T-helper 1 cell treated with Interleukin-12 subunit alpha and Interleukin-12 subunit beta and Interleukin-4 antibody, amounts not matched to agents 30 ng/mL and 1 ng/mL, for 36 hours (primary cell): Measurements from ENCODE around the gene NRP1. TPM values are rescaled to one million over a fixed set of nuclear protein-coding genes. Genes with fewer than 3 reads are reported as not detected.
"Not testable (repeated sequence)": the region's sequence is repeated elsewhere in the genome, so short reads cannot be mapped to it uniquely, and the experiment has no call there.

ENCODE experiments used
- intact Hi-C: fragments of 100-400 bp; cut with micrococcal nuclease; formaldehyde crosslinking; loops from one replicate; pipeline ENCODE4 v1.15.1; 2024
- total RNA-seq: library from RNA; stranded (reverse); gene quantifications from 2 replicates; pipeline ENCODE4 v1.2.3, GENCODE V29; 2022

Gene NRP1
- total RNA-seq, 1 donor from 2014 or later, result 3.4 TPM

- intact Hi-C loops, result no loop called here
These were observed 8.5 kb downstream of the NRP1 start for GRCh38 chr10:33325929-33326328.

GRCh38 chr10:33323721-33324120, 10.7 kb downstream of the NRP1 start:
- intact Hi-C loops, result no loop called here

- intact Hi-C loops, result no loop called here
These were observed 13.0 kb downstream of the NRP1 start for GRCh38 chr10:33321516-33321915.

- intact Hi-C loops, result no loop called here
These were observed 14.2 kb downstream of the NRP1 start for GRCh38 chr10:33320288-33320687.

DNA sequence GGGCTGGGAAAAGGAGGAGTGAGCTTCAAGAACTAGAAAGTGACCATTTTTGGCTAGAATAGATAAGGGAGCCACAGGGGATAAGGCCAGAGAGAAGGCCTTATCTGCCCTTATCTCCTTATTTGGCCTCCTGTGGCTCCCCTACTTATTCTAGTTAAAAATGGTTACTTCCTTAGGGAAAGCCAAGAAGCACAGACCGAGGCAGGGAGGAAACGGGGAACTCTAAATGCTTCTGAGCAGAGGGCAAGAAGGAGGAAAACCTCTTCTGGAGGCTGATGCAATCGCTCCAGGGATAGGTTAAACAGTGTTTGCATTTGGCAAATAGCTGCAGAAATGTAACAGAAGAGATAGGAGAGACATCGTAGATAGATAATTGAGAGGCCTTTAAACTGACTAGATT, 18.6 kb downstream of the NRP1 start:
- intact Hi-C loops, result no loop called here

DNA sequence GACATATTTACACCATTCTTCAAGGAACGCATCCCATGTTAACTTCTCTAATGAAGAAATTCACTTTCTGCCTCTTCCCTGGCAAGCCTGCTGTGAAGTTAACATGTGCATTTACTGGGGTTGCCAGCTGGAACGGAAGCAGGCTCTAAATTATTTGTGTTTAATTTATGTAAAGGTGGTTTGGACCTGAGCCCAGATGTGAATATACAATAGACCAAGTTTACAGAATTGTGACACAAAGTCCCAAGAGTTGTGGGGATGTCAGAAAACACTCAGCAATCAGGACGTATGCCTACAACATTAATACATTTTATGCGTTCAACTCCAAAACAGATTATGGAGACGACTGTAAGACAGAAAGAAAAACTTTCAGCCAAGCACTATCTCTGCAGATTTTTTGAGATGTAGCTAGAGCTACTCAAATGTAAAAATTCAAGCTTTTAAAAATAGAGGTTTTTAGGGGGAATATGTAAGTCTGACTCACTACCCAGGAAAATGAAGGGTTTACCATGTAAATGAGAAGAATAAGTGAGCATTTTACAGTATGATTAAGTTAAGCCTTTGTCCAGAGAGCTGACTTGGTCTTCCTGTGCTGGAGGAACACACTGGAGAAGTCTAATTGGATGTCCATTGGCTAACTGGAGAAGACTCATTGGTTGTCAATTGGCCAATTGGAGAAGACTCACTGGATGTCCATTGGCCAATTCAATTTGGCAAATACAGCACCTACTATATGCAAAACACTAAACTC, 19.5 kb downstream of the NRP1 start:
- intact Hi-C loops, result no loop called here

GRCh38 chr10:33311640-33312039, 22.8 kb downstream of the NRP1 start:
- intact Hi-C loops, result no loop called here

DNA sequence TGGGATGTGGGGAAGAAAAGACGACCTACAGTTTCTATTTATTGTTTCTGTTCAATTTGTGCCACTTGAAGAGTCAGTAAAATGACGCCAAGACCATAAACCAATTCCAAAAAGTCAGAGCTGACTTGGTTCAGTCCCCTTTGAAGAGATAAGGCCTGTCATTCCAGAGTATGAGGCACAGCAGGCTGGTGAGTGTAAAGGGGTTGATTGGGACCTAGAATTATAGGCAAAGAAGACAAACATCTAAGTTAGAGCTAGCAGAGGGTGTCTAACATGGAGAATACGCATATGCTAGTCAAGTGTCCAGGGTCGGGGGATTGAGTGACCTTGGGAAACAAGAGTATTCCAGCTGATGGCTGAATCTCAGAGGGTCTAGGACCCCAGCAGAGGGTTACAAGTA, 23.6 kb downstream of the NRP1 start:
- intact Hi-C loops, result no loop called here

- intact Hi-C loops, result no loop called here
These were observed 25.1 kb downstream of the NRP1 start for GRCh38 chr10:33309406-33309805.

DNA sequence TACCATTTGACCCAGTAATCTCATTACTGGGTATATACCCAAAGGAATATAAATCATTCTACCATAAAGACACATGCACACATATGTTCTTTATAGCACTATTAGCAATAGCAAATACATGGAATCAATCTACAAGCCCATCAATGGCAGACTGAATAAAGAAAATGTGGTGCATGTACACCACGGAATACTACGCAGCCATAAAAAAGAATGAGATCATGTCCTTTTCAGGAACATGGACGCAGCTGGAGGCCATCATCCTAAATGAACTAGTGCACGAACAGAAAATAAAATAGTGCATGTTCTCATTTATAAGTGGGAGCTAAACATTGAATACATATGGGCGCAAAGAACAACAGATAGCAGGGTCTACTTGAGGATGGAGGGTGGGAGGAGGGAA, 26.6 kb downstream of the NRP1 start:
- intact Hi-C loops, result no loop called here

GRCh38 chr10:33306701-33307519, 27.6 kb downstream of the NRP1 start:
- intact Hi-C loops, result no loop called here

DNA sequence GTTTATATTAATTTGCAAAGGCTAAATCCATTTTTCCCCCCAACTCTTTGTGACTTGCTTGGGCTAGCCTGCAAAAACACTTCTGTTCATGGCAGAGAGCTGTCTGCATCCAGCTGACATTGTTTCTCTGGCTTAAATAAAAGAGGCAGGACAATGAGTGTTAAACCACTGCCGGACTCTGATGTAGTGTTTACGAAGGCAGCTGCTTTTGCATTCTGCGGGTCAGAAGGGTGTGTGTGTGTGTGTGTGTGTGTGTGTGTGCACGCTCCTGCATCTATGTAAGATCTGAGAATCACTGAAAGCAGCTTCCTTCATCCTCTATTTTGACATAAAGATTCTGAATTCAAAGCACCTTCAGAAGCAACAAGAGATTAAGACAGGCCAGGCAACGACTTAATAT, 28.3 kb downstream of the NRP1 start:
- intact Hi-C loops, result no loop called here

DNA sequence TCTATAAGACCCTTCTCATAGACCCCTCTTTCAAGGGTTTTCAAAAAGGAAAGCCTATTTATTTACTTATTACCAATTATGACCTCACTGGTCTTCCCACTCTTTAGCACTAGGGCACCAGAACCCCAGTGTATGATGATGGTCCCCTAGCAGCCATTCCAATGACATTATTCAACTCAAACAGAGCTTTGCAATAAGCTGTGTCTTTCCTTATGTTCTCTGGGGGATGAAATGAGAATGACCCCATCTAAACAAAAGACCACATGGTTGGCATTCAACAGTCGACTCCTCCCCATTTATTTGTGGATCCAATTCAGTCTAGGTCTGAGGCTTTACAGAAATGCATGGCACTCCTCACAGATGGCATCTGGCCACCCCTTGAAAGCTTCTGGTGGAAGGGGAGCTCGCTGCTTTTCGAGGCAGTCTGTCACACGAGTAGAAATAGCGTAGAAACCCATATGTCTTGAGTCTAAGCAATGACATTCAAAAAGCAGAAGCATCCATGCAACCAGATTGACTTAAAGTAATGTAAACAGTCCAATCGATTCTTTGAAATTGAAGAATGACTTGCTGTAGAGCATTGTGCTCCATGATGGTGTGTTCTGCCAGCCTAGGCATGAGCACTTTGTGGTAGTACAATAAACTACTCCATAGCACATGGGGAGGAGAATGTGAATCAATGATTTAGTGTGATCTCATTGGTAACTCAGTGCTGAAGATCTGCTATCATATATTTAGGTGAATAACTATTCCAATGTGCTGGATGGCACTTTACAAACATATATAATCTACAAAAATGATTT, 29.8 kb downstream of the NRP1 start:
- intact Hi-C loops, result no loop called here

DNA sequence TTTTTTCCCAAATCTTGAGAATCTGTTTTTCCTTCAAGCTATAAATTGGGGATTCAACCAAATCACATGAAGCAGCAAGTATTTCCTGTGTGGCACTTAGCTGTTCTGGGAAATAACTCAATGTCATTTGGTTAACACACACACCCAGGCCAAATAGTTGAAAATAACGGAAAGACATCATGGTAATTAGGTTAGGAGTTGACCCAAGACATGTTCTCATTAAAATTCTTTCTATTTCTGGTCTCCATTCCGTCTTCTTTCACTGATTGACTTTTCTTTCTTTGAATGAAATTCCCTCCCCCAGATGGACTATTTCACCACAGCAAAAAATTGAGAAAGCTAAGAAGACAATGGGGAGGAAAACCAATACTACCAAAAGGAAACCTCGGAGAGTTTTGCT, 30.5 kb downstream of the NRP1 start:
- intact Hi-C loops, result no loop called here

- intact Hi-C loops, result no loop called here
These were observed 32.1 kb downstream of the NRP1 start for GRCh38 chr10:33302208-33302829.

DNA sequence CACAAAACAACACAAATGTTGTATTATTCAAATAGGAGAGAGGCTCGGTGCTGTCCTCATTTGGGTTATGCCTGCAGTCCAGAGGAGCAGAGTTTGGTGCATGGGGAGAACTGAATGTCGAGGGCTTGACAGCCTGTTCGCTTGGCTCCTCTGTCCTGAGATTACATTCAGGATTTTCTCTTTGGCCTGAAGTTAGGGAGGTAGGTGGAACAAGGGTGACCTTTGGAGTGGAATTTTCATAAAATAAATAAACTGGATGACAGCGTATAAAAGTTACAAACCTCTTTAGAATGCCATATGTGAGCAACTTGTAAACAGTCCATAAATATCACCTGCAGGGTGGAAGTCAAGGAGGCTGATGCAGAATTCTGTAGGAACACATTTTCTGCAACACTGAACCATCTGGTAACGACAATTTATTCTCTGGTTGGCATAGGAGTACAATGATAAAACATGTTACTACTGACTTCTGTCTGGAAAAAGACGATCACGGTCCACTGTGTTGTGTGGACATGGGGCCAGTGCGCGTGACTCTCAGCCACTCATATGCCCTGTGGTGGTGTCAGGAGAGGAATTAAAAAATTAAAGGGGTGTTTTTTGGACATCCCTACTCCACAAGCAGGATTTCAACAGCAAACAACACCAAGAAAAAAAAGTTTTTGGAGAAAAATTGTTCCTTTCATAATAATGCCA, 33.2 kb downstream of the NRP1 start:
- intact Hi-C loops, result no loop called here

DNA sequence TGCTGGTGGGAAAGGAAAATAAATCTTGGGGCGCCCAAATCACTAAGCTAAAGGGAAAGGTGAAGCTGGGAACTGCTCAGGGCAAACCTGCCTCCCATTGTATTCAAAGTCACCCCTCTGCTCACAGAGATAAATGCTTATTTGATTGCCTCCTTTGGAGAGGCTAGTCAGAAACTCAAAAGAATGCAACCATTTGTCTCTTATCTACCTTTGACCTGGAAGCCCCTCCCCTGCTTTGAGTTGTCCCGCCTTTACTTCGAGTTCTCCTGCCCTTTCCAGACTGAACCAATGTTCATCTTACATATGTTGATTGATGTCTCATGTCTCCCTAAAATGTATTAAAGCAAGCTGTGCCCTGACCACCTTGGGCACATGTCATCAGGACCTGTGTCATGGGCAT, 33.9 kb downstream of the NRP1 start:
- intact Hi-C loops, result not testable (repeated sequence)

- intact Hi-C loops, result no loop called here
These were observed 35.6 kb downstream of the NRP1 start for GRCh38 chr10:33298893-33299292.

- intact Hi-C loops, result no loop called here
These were observed 36.4 kb downstream of the NRP1 start for GRCh38 chr10:33298110-33298509.

GRCh38 chr10:33295851-33296250, 38.6 kb downstream of the NRP1 start:
- intact Hi-C loops, result no loop called here
